BE2C (cell line): ENCODE measurements around the gene TASP1.

Source experiments
- DNase-seq: peaks from one replicate; pipeline ENCODE4 v3.0.0-alpha.2; 2020
- H3K27me3 ChIP-seq: fragments of 250-450 bp; sonication (Bioruptor Pico); 2 replicates; pipeline ENCODE4 v1.5.1; 2020; ENCODE audit warnings: mild to moderate bottlenecking
- H3K36me3 ChIP-seq: fragments of 250-450 bp; sonication (Bioruptor Pico); 2 replicates; pipeline ENCODE4 v1.5.1; 2020; ENCODE audit warnings: mild to moderate bottlenecking
- H3K4me1 ChIP-seq: fragments of 250-450 bp; sonication (Bioruptor Pico); 2 replicates; pipeline ENCODE4 v1.5.1; 2020
- H3K4me3 ChIP-seq: 2 replicates; pipeline ENCODE4 v1.5.1; 2011; ENCODE audit warnings: low read depth, low read length
- H3K9me3 ChIP-seq: fragments of 250-450 bp; sonication (Bioruptor Pico); 2 replicates; pipeline ENCODE4 v1.5.1; 2020
- TF ChIP-seq, protein P1 (sequence below): IDR thresholded peaks from 2 replicates; pipeline ENCODE4 v1.5.1; 2012; ENCODE audit warnings: mild to moderate bottlenecking, low read depth, low read length

The TASP1 gene

GRCh38 chr20:13455713-13456112, 183.0 kb downstream of the TASP1 start:
- Histone ChIP-seq H3K4me1 (no peaks in the 10 kb centered on the region; the same call in 1 of the 2 replicates), H3K9me3 (no peaks in the 10 kb centered on the region; the same call in 1 of the 2 replicates), H3K4me3 (no peak overlapping the region), H3K36me3 (no peaks in the 10 kb centered on the region; the same call in 1 of the 2 replicates), H3K27me3 (no peaks in the 10 kb centered on the region)
- no peak for DNase-seq
- TF ChIP-seq, protein P1, sequence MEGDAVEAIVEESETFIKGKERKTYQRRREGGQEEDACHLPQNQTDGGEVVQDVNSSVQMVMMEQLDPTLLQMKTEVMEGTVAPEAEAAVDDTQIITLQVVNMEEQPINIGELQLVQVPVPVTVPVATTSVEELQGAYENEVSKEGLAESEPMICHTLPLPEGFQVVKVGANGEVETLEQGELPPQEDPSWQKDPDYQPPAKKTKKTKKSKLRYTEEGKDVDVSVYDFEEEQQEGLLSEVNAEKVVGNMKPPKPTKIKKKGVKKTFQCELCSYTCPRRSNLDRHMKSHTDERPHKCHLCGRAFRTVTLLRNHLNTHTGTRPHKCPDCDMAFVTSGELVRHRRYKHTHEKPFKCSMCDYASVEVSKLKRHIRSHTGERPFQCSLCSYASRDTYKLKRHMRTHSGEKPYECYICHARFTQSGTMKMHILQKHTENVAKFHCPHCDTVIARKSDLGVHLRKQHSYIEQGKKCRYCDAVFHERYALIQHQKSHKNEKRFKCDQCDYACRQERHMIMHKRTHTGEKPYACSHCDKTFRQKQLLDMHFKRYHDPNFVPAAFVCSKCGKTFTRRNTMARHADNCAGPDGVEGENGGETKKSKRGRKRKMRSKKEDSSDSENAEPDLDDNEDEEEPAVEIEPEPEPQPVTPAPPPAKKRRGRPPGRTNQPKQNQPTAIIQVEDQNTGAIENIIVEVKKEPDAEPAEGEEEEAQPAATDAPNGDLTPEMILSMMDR: no peak

- Histone ChIP-seq H3K36me3 (no peaks in the 10 kb centered on the region), H3K4me1 (no peaks in the 10 kb centered on the region), H3K4me3 (no peak overlapping the region), H3K27me3 (no peaks in the 10 kb centered on the region), H3K9me3 (no peaks in the 10 kb centered on the region)
- TF ChIP-seq, protein P1: no peak
- no peak for DNase-seq
These were observed 185.4 kb downstream of the TASP1 start for GRCh38 chr20:13453367-13453766.

DNA sequence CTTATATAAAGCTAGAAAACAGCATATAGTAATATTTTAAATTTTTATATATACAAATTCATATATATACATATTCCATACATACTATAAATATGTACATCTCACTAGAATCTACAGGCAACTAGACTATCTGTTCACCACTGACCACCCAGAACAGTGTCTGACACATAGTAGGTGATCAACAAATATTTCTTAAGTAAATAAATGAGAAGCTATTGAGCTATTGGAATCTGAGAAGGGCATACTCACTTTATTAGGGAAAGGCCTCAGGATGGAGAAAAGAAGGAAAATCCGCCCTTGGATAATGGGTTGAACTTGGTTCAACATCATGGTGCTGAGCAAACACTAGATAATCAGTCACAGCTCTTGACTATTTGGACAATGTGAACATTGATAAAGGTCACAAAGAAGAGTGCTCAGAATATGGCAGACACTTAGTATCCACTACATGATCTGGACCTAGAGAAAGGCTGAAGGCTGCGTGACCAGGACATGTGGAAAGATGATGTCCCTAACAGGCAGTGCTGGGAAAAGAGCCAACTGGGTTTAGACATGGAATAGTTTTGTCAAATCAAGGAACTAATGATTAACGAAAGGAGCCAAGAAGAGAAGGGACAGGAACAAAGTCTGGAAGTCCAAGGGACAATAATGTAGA, 186.1 kb downstream of the TASP1 start:
- DNase-seq: no peak
- H3K36me3 ChIP-seq: no peaks in the 10 kb centered on the region
- H3K4me1 ChIP-seq: no peaks in the 10 kb centered on the region
- H3K27me3 ChIP-seq: no peaks in the 10 kb centered on the region
- no peaks in the 10 kb centered on the region for H3K9me3 ChIP-seq
- no peak overlapping the region for H3K4me3 ChIP-seq
- TF ChIP-seq, protein P1: no peak

- TF ChIP-seq, protein P1: no peak
- H3K36me3 ChIP-seq: no peaks in the 10 kb centered on the region
- no peak overlapping the region for H3K4me3 ChIP-seq
- no peak for DNase-seq
- no peaks in the 10 kb centered on the region for H3K4me1 ChIP-seq
- H3K27me3 ChIP-seq: no peaks in the 10 kb centered on the region
- no peaks in the 10 kb centered on the region for H3K9me3 ChIP-seq
These were observed 188.8 kb downstream of the TASP1 start for GRCh38 chr20:13449868-13450434.

DNA sequence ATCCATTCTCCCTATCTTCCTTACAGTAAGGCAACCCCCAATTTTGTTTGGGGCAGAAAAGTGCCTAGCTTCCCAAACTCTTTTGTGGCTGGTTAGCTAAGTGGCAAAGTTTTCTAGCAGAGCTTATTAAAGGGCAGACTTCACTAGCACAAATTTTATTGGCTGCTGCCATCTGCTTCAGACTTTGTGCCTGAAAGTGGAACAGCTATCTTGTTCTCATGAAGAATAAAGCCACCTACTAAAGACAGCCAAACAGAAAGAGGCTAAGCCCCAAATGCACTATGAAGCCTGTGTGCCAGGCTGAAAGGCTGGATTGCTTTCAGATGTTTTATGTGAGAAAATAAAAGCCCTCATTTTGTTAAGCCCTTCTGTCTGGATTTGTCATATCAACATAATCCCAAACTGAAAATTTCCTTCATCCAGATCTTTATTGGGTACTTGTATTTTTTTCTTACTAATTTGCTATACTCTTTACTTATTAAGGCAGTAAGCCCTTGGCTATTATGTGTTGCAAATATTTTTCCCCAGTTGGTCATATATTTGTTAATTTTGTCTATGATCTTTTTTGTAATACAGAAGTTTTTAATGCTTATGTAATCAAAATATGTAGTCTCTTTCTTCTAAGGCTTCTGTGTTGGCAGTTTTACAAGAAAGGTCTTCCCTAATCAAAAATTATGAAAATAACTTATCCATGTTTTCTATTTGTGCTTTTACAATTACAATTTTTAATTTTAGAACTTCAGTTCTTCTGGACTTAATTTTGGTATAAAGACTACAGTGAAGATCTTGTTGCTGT, 191.1 kb downstream of the TASP1 start:
- no peak for DNase-seq
- Histone ChIP-seq H3K4me3 (no peak overlapping the region), H3K36me3 (no peaks in the 10 kb centered on the region), H3K27me3 (no peaks in the 10 kb centered on the region), H3K9me3 (no peaks in the 10 kb centered on the region), H3K4me1 (no peaks in the 10 kb centered on the region)
- TF ChIP-seq, protein P1: no peak
